Epithelial cell of alveolus of lung (primary cell): ENCODE measurements around the gene CLDN1. TPM values are rescaled to one million over a fixed set of nuclear protein-coding genes. Genes with fewer than 3 reads are reported as not detected.

ENCODE experiments used
- total RNA-seq: library from RNA; depleted of rRNA; stranded (reverse); fragments of >200 nt; gene quantifications from 2 replicates; pipeline ENCODE4 v1.2.1, GENCODE V29; 2015

The CLDN1 gene, protein sequence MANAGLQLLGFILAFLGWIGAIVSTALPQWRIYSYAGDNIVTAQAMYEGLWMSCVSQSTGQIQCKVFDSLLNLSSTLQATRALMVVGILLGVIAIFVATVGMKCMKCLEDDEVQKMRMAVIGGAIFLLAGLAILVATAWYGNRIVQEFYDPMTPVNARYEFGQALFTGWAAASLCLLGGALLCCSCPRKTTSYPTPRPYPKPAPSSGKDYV
- total RNA-seq: 0.16 and 12.4 TPM in 2 replicates

DNA sequence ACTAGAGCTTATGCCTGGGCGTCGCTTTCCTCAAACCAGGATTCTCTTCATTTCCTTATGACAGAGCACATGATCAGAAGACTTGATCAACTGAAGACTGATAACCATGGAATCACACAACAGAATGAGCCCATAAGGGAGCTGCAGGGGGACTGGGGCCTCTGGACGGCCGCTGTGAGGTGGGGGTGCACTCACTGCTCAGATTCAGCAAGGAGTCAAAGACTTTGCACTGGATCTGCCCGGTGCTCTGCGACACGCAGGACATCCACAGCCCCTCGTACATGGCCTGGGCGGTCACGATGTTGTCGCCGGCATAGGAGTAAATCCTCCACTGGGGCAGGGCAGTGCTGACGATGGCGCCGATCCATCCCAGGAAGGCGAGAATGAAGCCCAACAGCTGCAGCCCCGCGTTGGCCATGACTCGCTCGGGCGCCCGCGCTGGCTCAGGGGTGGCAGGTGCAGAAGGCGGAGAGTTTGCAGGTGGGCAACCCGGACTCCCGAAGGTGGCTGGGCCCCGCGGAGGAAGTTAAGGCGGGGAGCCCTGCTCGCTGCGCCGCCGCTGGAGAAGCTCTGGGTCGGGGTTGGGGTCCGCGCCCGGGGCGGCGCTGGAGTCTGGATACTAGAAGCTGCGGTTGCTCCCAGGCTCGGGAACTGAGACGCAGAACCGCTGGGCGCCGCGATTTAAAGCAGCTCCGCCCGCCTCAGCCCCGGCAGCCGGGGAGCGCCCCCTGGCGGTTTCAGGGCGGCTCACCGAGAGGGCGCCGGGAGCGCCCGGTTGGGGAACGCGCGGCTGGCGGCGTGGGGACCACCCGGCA, at the start of gene CLDN1:
TSS of gene CLDN1 (minus strand) at position 658 of the 815 bp plus-strand sequence. CDS start at position 418, 240 bp downstream.

Other genes starting within 250 kb of the CLDN1 start
- 1.4 and 8.1 TPM in 2 replicates for gene P3H2, start 201.5 kb downstream of the CLDN1 start, total RNA-seq
- gene CLDN16, start 65.7 kb upstream of the CLDN1 start, total RNA-seq: 0.26 TPM in 1 of 2 replicates, not detected in the other
- not detected in 2 replicates for gene TMEM207, start 127.5 kb upstream of the CLDN1 start, total RNA-seq
- gene IL1RAP, start 191.6 kb upstream of the CLDN1 start, total RNA-seq: 6.1 and 10.3 TPM in 2 replicates